ENCODE measurements around the gene H3-3A. TPM values are rescaled to one million over a fixed set of nuclear protein-coding genes. Genes with fewer than 3 reads are reported as not detected.
"Not testable (repeated sequence)": the region's sequence is repeated elsewhere in the genome, so short reads cannot be mapped to it uniquely, and the experiment has no call there.

The H3-3A gene
- total RNA-seq, 1 experiment from 2014 or later = 121 TPM

GRCh38 chr1:226069811-226070489, 7.4 kb downstream of the H3-3A start:
- H3K36me3 ChIP-seq = peaks cover 88% of the 10 kb centered on the region
- no peaks in the 10 kb centered on the region for H3K27me3 ChIP-seq
- no peaks in the 10 kb centered on the region for H3K9me3 ChIP-seq
- H3K4me3 ChIP-seq = no peak overlapping the region
- DNase-seq = no peak

- Histone ChIP-seq H3K9me3 (no peaks in the 10 kb centered on the region), H3K36me3 (peaks cover 68% of the 10 kb centered on the region), H3K27me3 (no peaks in the 10 kb centered on the region), H3K4me3 (no peak overlapping the region)
- DNase-seq = no peak
Measured at GRCh38 chr1:226072347-226072746, 9.8 kb downstream of the H3-3A start.

- Histone ChIP-seq H3K4me3 (no peak overlapping the region), H3K27me3 (no peaks in the 10 kb centered on the region), H3K36me3 (peaks cover 60% of the 10 kb centered on the region), H3K9me3 (no peaks in the 10 kb centered on the region)
- no peak for DNase-seq
Measured at GRCh38 chr1:226073184-226073950, 10.9 kb downstream of the H3-3A start.

- H3K9me3 ChIP-seq = no peaks in the 10 kb centered on the region
- DNase-seq = no peak
- no peaks in the 10 kb centered on the region for H3K27me3 ChIP-seq
- H3K36me3 ChIP-seq = peaks cover 54% of the 10 kb centered on the region
- H3K4me3 ChIP-seq = no peak overlapping the region
Measured at GRCh38 chr1:226074046-226074445, 11.5 kb downstream of the H3-3A start.

- no peak overlapping the region for H3K4me3 ChIP-seq
- no peaks in the 10 kb centered on the region for H3K27me3 ChIP-seq
- H3K36me3 ChIP-seq = peaks cover 32% of the 10 kb centered on the region
- DNase-seq = no peak
- H3K9me3 ChIP-seq = no peaks in the 10 kb centered on the region
Measured at GRCh38 chr1:226076378-226076777, 13.9 kb downstream of the H3-3A start.

- Histone ChIP-seq H3K9me3 (no peaks in the 10 kb centered on the region), H3K4me3 (no peak overlapping the region), H3K27me3 (no peaks in the 10 kb centered on the region), H3K36me3 (peaks cover 15% of the 10 kb centered on the region)
- no peak for DNase-seq
Measured at GRCh38 chr1:226078374-226078773, 15.9 kb downstream of the H3-3A start.

GRCh38 chr1:226082587-226082917, 20.0 kb downstream of the H3-3A start:
- Histone ChIP-seq H3K9me3 (no peaks in the 10 kb centered on the region), H3K4me3 (peak overlapping the region; percentile 65), H3K27me3 (no peaks in the 10 kb centered on the region), H3K36me3 (no peaks in the 10 kb centered on the region)
- DNase-seq = no peak

GRCh38 chr1:226082959-226083301, 20.4 kb downstream of the H3-3A start:
- no peaks in the 10 kb centered on the region for H3K27me3 ChIP-seq
- H3K9me3 ChIP-seq = no peaks in the 10 kb centered on the region
- peak; percentile 66 for DNase-seq
- H3K4me3 ChIP-seq = peak overlapping the region; percentile 65
- H3K36me3 ChIP-seq = no peaks in the 10 kb centered on the region

GRCh38 chr1:226083302-226084101, 21.0 kb downstream of the H3-3A start:
- peak; percentile 89 for DNase-seq
- no peaks in the 10 kb centered on the region for H3K9me3 ChIP-seq
- H3K27me3 ChIP-seq = no peaks in the 10 kb centered on the region
- no peaks in the 10 kb centered on the region for H3K36me3 ChIP-seq
- H3K4me3 ChIP-seq = peak overlapping the region; percentile 65

- Histone ChIP-seq H3K4me3 (no peak overlapping the region), H3K27me3 (no peaks in the 10 kb centered on the region), H3K9me3 (no peaks in the 10 kb centered on the region), H3K36me3 (no peaks in the 10 kb centered on the region)
- no peak for DNase-seq
Measured at GRCh38 chr1:226085675-226086285, 23.3 kb downstream of the H3-3A start.

GRCh38 chr1:226086776-226087175, 24.3 kb downstream of the H3-3A start:
- no peaks in the 10 kb centered on the region for H3K9me3 ChIP-seq
- H3K4me3 ChIP-seq = no peak overlapping the region
- H3K27me3 ChIP-seq = no peaks in the 10 kb centered on the region
- no peaks in the 10 kb centered on the region for H3K36me3 ChIP-seq
- DNase-seq = no peak

- Histone ChIP-seq H3K27me3 (no peaks in the 10 kb centered on the region), H3K4me3 (no peak overlapping the region), H3K36me3 (no peaks in the 10 kb centered on the region), H3K9me3 (no peaks in the 10 kb centered on the region)
- DNase-seq = no peak
Measured at GRCh38 chr1:226091461-226091860, 28.9 kb downstream of the H3-3A start.

GRCh38 chr1:226092048-226092820, 29.7 kb downstream of the H3-3A start:
- H3K9me3 ChIP-seq, H3K36me3 ChIP-seq, H3K4me3 ChIP-seq, H3K27me3 ChIP-seq, DNase-seq: not testable (repeated sequence)

GRCh38 chr1:226092965-226093364, 30.4 kb downstream of the H3-3A start:
- no peaks in the 10 kb centered on the region for H3K9me3 ChIP-seq
- no peak overlapping the region for H3K4me3 ChIP-seq
- no peaks in the 10 kb centered on the region for H3K36me3 ChIP-seq
- H3K27me3 ChIP-seq = no peaks in the 10 kb centered on the region
- no peak for DNase-seq

- Histone ChIP-seq H3K36me3 (no peaks in the 10 kb centered on the region), H3K27me3 (no peaks in the 10 kb centered on the region), H3K4me3 (no peak overlapping the region), H3K9me3 (no peaks in the 10 kb centered on the region)
- no peak for DNase-seq
Measured at GRCh38 chr1:226093621-226094020, 31.1 kb downstream of the H3-3A start.

GRCh38 chr1:226094451-226094850, 31.9 kb downstream of the H3-3A start:
- DNase-seq = no peak
- Histone ChIP-seq H3K27me3 (no peaks in the 10 kb centered on the region), H3K4me3 (no peak overlapping the region), H3K36me3 (no peaks in the 10 kb centered on the region), H3K9me3 (no peaks in the 10 kb centered on the region)

Measured in MG63 (cell line).